Mammary epithelial cell (primary cell): Measurements from ENCODE around the gene KCNJ9.

ENCODE experiments used
- EZH2 ChIP-seq: IDR thresholded peaks from 2 replicates; pipeline ENCODE4 v1.6.1; 2012; ENCODE audit warnings: low read length, inconsistent platforms, borderline replicate concordance
- TF ChIP-seq, protein P1 (sequence below), 2 donors: IDR thresholded peaks in 1 of 2; conservative IDR thresholded peaks in 1 of 2; 2 replicates each; pipeline ENCODE4 v1.5.1; 2011 to 2012; ENCODE audit warnings: inconsistent platforms in 2 of 2, low read length in 2 of 2, mild to moderate bottlenecking in 2 of 2, control low read depth in 1 of 2, low read depth in 1 of 2; ENCODE audit not compliant: insufficient read depth in 1 of 2; ENCODE audit errors: extremely low read depth in 1 of 2

GRCh38 chr1:160050619-160051018 lies 30.7 kb upstream of the KCNJ9 start:
- TF ChIP-seq, protein P1, sequence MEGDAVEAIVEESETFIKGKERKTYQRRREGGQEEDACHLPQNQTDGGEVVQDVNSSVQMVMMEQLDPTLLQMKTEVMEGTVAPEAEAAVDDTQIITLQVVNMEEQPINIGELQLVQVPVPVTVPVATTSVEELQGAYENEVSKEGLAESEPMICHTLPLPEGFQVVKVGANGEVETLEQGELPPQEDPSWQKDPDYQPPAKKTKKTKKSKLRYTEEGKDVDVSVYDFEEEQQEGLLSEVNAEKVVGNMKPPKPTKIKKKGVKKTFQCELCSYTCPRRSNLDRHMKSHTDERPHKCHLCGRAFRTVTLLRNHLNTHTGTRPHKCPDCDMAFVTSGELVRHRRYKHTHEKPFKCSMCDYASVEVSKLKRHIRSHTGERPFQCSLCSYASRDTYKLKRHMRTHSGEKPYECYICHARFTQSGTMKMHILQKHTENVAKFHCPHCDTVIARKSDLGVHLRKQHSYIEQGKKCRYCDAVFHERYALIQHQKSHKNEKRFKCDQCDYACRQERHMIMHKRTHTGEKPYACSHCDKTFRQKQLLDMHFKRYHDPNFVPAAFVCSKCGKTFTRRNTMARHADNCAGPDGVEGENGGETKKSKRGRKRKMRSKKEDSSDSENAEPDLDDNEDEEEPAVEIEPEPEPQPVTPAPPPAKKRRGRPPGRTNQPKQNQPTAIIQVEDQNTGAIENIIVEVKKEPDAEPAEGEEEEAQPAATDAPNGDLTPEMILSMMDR (conservative IDR thresholded peaks at IDR 0.05 in 1 of 2, IDR thresholded peaks at IDR 0.05 in 1 of 2; ENCODE audit: extremely low read depth in 1 of 2, insufficient read depth in 1 of 2, low read depth in 1 of 2, low read length in 2 of 2), result no peak
- TF ChIP-seq EZH2, result no peak
